Measurements from ENCODE around the gene NRAP. TPM values are rescaled to one million over a fixed set of nuclear protein-coding genes. Genes with fewer than 3 reads are reported as not detected.

NRAP gene
- total RNA-seq, 1 experiment from 2014 or later: not detected

DNA sequence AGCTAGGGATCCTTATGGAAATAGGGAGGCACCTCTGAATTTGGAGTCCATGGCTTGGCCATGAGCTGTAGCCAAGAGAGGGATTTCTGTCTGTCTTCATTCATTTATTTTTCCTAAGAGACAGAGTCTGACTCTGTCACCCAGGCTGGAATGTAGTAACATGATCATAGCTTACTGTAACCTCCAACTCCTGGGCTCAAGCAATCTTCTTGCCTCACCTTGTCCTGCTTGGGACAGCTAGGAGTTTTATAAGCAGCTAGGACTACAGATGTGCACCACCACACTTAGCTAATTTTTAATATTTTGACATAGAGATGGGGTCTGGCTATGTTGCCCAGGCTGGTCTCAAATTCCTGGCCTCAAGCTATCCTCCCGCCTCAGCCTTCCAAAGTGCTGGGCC, 119.4 kb downstream of the NRAP start:
- Histone ChIP-seq H2BK12ac (ENCODE audit: insufficient read length, low read depth, low read length) (no peak overlapping the region), H3K4me2 (ENCODE audit: insufficient read depth, insufficient read length, low read length) (no peak overlapping the region), H2BK120ac (ENCODE audit: low read depth, low read length, poor library complexity, severe bottlenecking) (no peak overlapping the region), H3K79me1 (ENCODE audit: insufficient read depth, low read depth, low read length, poor library complexity, severe bottlenecking) (no peaks in the 10 kb centered on the region), H3K56ac (ENCODE audit: insufficient read length, low read depth, low read length) (no peak overlapping the region), H2AFZ (ENCODE audit: low read length) (no peak overlapping the region), H4K8ac (replicated peaks; ENCODE audit: insufficient read length, low read depth, low read length) (no peak overlapping the region), H4K5ac (ENCODE audit: insufficient read length, low read depth, low read length) (no peak overlapping the region), H3K79me2 (ENCODE audit: insufficient read depth, low read length) (no peaks in the 10 kb centered on the region), H3K4ac (ENCODE audit: low read depth, low read length) (no peak overlapping the region), H2BK15ac (ENCODE audit: low read depth, low read length) (no peak overlapping the region), H4K91ac (ENCODE audit: insufficient read length, low read depth, low read length) (no peak overlapping the region), H3K23me2 (ENCODE audit: insufficient read length, low read depth, low read length, poor library complexity, severe bottlenecking) (no peaks in the 10 kb centered on the region), H2AK5ac (ENCODE audit: insufficient read length, low read length) (no peak overlapping the region), H3K4me1 (ENCODE audit: insufficient read depth, low read length) (no peaks in the 10 kb centered on the region), H3K14ac (ENCODE audit: insufficient read depth, low read length) (no peak overlapping the region), H3K9ac (ENCODE audit: extremely low read depth, insufficient read length, low read length) (no peak overlapping the region), H3K27ac (ENCODE audit: insufficient read length, low read depth, low read length) (no peak overlapping the region), H3K23ac (ENCODE audit: insufficient read length, low read depth, low read length) (no peak overlapping the region), H3K9me3 (ENCODE audit: control insufficient read depth, low read depth, low read length) (no peaks in the 10 kb centered on the region), H3T11ph (ENCODE audit: low read length) (no peak overlapping the region), H2BK20ac (ENCODE audit: low read depth, low read length, poor library complexity, severe bottlenecking) (no peak overlapping the region), H3K27me3 (ENCODE audit: insufficient read depth, low read length) (no peaks in the 10 kb centered on the region; the same call in 1 of the 2 replicates), H2BK5ac (ENCODE audit: insufficient read length, low read length) (no peak overlapping the region), H4K20me1 (ENCODE audit: control insufficient read depth, insufficient read depth, insufficient read length) (peaks cover 3% of the 10 kb centered on the region), H3K18ac (ENCODE audit: insufficient read length, low read depth, low read length) (no peak overlapping the region)
- H3K27me3 Mint-ChIP-seq (ENCODE audit: low read depth): peaks cover 100% of the 10 kb centered on the region
- no peaks in the 10 kb centered on the region; a peak in 1 of 4 replicates for H3K4me1 Mint-ChIP-seq
- H3K36me3 Mint-ChIP-seq (ENCODE audit: insufficient read depth in 1 of 3, low read depth in 3 of 3): no peaks in the 10 kb centered on the region
- no peak overlapping the region for H3K4me3 Mint-ChIP-seq
- no CpG with 5 or more reads among the region's 1 CpG for WGBS (ENCODE audit: extremely low coverage, insufficient read length, low lambda C conversion rate)
- TF ChIP-seq CTCF (conservative IDR thresholded peaks at IDR 0.05): no peak
- no peak for DNase-seq
- H3K9me3 Mint-ChIP-seq: no peaks in the 10 kb centered on the region; a peak in 1 of 5 replicates
- no peak overlapping the region for H3K27ac Mint-ChIP-seq

Data from H9 (cell line).